ENCODE results near the gene AQP12A. TPM values are rescaled to one million over a fixed set of nuclear protein-coding genes. Genes with fewer than 3 reads are reported as not detected.
"Not testable (repeated sequence)": the region's sequence is repeated elsewhere in the genome, so short reads cannot be mapped to it uniquely, and the experiment has no call there.

Gene AQP12A
- total RNA-seq, 1 donor = not detected

DNA sequence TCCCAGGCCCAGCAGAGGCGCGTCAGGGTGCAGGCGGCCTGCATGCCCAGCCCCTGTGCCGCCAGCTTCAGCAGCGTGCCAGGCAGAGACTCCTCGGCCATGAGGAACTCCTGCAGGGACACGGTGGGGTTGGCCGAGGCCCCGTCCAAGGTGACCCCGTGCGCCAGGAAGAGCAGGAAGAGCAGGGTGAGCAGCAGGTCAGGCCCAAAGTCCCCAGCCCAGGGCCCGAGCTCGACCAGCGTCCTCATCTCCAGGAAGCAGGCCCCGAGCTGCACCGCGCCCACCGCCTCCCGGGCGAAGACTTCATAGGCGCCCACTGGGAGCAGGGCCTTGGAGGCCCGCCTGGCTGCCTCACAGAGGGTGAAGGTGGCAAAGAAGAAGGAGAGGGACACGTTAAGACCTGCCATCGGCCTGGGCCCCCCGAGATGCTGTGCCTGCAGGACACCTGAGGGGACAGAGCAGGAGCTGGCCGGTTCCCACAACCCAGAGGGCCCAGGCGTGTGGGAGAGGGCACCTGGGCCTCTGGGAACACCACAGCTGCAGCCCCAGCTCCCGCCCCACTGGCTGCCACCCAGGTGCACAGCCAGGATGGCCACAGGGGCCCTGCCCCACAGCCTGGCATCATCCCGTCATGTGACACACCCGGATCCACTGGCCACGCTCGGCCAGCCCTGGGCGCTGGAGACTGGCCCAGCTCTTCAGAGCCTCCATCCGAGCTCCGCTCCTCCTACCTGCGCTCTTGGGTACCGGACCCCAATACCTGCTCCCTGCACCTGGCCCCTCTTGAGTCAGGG is 9.0 kb upstream of the AQP12A start, which contains the start of gene AQP12B:
AQP12B (minus strand) TSS at position 455 of the 794 bp plus-strand sequence; CDS start at position 407, 48 bp downstream.
- not testable (repeated sequence) for DNase-seq (ENCODE audit: low read depth); H3K4me3 ChIP-seq (ENCODE audit: low read depth, low read length)

DNA sequence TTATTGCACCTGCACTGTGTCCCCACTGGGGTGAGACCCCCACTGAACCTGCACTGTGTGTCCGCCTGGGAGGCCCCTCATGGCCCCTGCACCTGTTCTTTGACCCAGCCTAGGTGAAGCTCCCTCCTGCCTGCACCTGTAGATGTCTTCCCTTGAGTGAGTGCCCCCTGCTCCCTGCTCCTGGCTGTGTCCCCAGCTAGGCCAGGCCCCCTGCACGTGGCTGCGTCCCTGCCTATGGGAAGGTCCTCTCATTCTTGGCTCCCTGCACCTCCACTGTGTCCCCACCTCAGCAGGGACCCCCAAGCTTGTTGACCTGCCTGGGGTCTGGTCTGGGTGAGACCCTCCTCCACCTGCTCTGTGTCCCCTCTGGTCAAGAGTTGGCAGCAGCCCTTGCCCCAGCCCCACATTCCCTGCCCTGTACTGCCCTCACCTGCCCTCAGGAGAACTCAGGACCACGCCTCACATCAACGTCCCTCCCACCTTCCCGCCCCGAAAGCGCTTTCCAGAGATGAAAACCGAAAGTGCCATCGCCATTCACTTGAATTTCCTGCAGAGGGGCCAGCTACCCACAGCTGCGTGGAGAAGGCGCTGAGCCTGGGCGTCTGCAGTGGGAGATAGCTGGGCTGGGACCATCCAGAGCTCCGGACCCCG is 8.2 kb upstream of the AQP12A start:
- H3K4me3 ChIP-seq (ENCODE audit: low read depth, low read length); DNase-seq (ENCODE audit: low read depth): not testable (repeated sequence)

DNA sequence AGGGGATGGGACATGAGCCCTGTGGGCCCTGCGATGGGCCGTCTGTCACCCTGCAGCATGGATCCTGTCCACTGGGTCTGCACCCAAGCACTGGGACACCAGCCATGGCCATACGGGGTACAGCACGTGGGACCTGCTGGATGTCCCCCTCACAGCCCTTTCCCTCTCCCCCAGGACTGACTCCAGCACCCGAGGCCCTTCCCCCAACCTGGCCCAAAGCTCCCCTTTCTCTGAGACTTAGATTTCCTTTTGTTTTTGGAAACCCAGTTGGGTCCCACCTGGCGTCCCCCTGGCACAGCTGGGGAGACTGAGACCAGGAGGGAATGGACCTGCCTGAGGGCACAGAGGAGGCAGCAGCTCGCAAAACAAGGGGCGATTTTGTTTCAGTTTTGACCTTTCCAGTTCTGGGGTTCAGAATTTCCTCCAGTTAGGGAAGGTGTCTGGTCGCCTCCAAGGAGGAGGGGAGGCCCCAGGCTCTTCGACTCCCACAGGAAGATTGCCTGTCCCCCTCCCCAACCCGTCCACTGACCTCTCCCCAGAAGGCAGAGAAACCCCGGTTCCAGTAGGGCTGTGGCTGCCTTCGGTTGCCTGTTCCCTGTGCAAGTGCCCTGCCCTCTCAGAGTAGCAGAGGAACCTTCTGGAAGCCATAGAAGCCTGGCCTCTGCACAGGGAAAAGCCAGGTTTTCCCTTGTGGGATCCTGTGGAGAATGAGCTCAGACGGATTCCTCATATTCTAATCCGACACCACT is 7.5 kb upstream of the AQP12A start:
- not testable (repeated sequence) for DNase-seq (ENCODE audit: low read depth); H3K4me3 ChIP-seq (ENCODE audit: low read depth, low read length)

DNA sequence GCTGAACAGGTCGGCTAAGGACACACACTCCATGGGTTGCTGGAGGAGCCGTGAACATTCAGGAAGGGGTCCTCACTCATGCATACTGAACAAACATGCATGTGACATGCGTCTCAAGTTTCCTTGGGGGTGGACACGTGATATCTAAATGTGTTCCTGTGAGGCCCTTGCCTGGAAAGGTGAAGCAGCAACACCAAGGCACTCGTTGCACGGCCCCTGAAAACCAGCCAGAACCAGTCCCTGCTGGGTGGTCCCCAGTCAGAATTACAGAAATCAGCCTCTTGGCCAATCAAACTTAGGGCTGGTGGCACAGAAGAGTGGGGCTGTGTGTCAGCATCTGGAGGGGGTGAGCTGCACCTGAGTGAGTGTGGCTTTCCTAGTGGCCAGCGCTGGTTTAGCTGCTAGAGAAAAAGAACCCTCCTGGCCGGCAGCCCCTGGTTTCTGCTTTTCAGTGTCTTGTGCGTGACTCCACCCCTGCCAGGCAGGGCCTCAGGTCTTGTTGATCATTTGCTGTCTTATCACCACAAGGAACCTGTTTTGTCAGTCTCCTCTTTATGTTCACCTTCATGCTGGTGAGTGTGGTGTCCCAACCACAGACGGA is 5.8 kb upstream of the AQP12A start:
- TF ChIP-seq, protein P1, sequence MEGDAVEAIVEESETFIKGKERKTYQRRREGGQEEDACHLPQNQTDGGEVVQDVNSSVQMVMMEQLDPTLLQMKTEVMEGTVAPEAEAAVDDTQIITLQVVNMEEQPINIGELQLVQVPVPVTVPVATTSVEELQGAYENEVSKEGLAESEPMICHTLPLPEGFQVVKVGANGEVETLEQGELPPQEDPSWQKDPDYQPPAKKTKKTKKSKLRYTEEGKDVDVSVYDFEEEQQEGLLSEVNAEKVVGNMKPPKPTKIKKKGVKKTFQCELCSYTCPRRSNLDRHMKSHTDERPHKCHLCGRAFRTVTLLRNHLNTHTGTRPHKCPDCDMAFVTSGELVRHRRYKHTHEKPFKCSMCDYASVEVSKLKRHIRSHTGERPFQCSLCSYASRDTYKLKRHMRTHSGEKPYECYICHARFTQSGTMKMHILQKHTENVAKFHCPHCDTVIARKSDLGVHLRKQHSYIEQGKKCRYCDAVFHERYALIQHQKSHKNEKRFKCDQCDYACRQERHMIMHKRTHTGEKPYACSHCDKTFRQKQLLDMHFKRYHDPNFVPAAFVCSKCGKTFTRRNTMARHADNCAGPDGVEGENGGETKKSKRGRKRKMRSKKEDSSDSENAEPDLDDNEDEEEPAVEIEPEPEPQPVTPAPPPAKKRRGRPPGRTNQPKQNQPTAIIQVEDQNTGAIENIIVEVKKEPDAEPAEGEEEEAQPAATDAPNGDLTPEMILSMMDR (IDR thresholded peaks at IDR 0.05; ENCODE audit: insufficient read depth, low read depth, low read length) = no peak
- DNase-seq (ENCODE audit: low read depth) = no peak
- H3K4me3 ChIP-seq (ENCODE audit: low read depth, low read length) = no peak overlapping the region

DNA sequence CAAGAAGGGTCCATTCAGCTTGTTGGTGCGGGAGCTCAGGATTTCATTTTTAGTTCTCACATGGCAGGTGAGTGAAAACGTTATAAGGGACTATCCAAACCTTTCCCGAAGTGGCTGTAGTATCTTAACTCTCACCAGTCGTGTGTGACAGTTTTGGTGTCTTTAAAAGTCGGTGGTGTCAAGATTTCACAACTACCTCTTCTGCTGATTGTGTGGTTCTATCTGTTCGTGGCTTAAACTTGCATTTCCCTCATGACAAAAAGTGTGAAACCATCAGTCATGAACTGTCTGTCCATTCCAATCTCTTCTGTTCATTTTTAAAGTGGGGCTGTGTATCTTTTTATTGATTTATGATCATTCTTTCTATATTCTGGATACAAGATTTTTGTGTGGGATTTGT is 5.2 kb upstream of the AQP12A start:
- DNase-seq (ENCODE audit: low read depth) = no peak
- TF ChIP-seq, protein P1 (IDR thresholded peaks at IDR 0.05; ENCODE audit: insufficient read depth, low read depth, low read length) = no peak
- no peak overlapping the region for H3K4me3 ChIP-seq (ENCODE audit: low read depth, low read length)

DNA sequence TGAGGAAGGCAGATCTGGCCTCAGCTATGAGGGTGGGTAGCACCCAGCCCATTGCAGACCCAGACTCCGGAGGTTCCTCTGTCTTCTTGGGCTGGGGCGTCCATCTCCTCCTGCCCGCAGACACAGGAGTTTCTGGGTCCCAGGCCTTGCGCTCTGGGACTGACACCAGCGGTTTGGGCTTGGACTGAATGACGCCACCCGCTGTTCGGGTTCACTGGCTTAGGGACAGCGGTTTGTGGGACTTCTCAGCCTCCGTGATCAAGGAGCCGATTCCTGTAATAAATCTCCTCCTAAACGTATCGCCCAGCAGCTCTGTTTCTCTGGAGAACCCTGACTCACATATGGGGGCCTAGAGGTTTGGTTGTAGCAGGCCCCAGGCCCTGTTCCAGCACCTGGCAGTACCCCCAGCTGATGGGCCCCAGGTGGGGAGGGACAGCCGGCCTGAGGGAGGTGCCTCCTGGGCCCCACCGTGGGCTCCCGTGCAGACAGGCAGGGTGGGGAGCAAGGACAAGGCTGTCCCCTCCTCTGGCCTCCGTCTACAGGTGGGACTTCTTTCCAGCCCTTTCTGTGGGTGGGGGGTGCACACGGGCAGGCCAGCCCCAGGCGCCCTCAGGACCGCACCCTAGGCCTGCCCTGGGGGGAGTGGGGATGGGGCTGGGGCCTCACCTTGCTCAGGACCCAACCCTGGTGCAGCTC is 4.5 kb upstream of the AQP12A start:
- TF ChIP-seq, protein P1 (IDR thresholded peaks at IDR 0.05; ENCODE audit: insufficient read depth, low read depth, low read length) = no peak
- H3K4me3 ChIP-seq (ENCODE audit: low read depth, low read length) = no peak overlapping the region
- DNase-seq (ENCODE audit: low read depth) = no peak

DNA sequence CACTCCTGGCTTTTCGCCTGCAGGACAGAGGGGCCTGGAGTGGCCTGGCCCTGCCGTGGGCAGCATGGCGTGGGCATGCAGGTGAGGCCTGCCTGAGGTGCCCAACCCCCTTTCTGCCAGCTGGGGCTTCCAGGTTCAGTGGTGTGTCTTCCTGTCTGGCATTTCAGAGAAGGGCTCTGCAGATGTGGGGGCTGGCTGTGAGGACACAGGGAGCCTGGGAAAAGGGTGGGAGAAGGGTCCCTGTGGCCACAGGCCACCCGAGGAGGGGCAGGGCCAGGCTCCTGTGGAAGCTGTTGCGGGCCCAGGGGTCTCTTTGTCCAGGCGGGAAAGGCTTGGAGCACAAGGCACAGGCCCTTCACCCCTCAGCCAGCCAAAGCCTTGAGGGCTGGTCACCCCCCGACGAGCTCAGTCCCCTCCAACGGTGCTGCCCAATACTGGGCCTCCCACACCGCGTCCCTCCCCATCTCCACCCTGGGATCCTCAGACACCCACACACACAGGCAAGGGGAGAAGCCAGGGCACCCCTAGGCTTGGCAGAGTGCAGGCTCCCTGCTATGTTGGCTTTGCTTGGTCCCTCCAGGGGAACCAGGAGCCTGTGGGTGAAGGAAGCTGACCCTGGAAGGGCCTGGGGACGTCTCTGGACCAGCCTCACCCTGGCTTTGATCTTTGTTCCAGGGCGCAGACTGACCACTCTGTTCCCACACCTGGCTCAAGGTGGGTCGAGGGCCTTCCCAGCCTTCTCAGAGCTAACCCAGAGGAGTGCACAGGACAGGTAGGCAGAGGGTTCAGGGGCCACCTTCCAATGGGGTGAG is 3.7 kb upstream of the AQP12A start:
- TF ChIP-seq, protein P1 (IDR thresholded peaks at IDR 0.05; ENCODE audit: insufficient read depth, low read depth, low read length) = no peak
- no peak overlapping the region for H3K4me3 ChIP-seq (ENCODE audit: low read depth, low read length)
- DNase-seq (ENCODE audit: low read depth) = no peak
